Gastroesophageal sphincter (tissue), 3 donors: ENCODE results near the gene TAF12.
"Not testable (repeated sequence)": the region's sequence is repeated elsewhere in the genome, so short reads cannot be mapped to it uniquely, and the experiment has no call there.

Experiments used
- EP300 ChIP-seq: sonication (generic); formaldehyde crosslinking; IDR thresholded peaks from one replicate; pipeline ENCODE4 v1.6.1; 2017; ENCODE audit warnings: antibody characterized with exemption, mild to moderate bottlenecking
- POLR2AphosphoS5 ChIP-seq: sonication (generic); formaldehyde crosslinking; IDR thresholded peaks from one replicate; pipeline ENCODE4 v1.6.1; 2017; ENCODE audit warnings: antibody characterized with exemption
- TF ChIP-seq, protein P1 (sequence below), 4 experiments: fragments of 200-600 bp in 2 of 4; fragments of 450-650 bp in 2 of 4; sonication (generic) in 1 of 4; IDR thresholded peaks; one replicate each; pipeline ENCODE4 v1.5.1; 2017 to 2019; ENCODE audit warnings: antibody characterized with exemption in 4 of 4, mild to moderate bottlenecking in 2 of 4, moderate library complexity in 2 of 4

DNA sequence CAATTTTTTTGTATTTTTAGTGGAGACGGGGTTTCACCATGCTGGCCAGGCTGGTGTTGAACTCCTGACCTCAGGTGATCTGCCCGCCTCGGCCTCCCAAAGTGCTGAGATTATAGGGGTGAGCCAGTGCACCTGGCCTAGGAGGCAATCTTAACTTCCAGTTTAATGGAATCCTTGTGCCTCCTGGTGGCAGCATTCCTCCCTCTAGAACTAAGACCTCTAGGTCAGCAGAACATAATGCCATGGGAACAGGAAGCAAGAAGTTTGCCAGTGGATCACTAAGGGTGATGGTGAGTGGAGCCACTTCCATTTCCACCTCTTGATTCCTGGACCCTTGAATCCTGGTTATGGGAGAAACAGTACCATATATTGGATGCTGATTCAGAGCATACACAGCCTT, 11.0 kb upstream of the TAF12 start:
- TF ChIP-seq, protein P1, sequence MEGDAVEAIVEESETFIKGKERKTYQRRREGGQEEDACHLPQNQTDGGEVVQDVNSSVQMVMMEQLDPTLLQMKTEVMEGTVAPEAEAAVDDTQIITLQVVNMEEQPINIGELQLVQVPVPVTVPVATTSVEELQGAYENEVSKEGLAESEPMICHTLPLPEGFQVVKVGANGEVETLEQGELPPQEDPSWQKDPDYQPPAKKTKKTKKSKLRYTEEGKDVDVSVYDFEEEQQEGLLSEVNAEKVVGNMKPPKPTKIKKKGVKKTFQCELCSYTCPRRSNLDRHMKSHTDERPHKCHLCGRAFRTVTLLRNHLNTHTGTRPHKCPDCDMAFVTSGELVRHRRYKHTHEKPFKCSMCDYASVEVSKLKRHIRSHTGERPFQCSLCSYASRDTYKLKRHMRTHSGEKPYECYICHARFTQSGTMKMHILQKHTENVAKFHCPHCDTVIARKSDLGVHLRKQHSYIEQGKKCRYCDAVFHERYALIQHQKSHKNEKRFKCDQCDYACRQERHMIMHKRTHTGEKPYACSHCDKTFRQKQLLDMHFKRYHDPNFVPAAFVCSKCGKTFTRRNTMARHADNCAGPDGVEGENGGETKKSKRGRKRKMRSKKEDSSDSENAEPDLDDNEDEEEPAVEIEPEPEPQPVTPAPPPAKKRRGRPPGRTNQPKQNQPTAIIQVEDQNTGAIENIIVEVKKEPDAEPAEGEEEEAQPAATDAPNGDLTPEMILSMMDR (IDR thresholded peaks at IDR 0.05) = not testable (repeated sequence)
- not testable (repeated sequence) for TF ChIP-seq POLR2AphosphoS5, EP300
